ENCODE results near the gene PYROXD2. TPM values are rescaled to one million over a fixed set of nuclear protein-coding genes. Genes with fewer than 3 reads are reported as not detected.

Gene PYROXD2
- total RNA-seq, 1 experiment from 2014 or later, result 2.2 TPM

- TF ChIP-seq, protein P1, sequence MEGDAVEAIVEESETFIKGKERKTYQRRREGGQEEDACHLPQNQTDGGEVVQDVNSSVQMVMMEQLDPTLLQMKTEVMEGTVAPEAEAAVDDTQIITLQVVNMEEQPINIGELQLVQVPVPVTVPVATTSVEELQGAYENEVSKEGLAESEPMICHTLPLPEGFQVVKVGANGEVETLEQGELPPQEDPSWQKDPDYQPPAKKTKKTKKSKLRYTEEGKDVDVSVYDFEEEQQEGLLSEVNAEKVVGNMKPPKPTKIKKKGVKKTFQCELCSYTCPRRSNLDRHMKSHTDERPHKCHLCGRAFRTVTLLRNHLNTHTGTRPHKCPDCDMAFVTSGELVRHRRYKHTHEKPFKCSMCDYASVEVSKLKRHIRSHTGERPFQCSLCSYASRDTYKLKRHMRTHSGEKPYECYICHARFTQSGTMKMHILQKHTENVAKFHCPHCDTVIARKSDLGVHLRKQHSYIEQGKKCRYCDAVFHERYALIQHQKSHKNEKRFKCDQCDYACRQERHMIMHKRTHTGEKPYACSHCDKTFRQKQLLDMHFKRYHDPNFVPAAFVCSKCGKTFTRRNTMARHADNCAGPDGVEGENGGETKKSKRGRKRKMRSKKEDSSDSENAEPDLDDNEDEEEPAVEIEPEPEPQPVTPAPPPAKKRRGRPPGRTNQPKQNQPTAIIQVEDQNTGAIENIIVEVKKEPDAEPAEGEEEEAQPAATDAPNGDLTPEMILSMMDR (IDR thresholded peaks at IDR 0.05; ENCODE audit: insufficient read depth in 1 of 2, low read depth in 1 of 2, low read length in 1 of 2, severe bottlenecking in 1 of 2, unreplicated experiment in 1 of 2), result no peak
- no peak overlapping the region for H3K4me3 Mint-ChIP-seq (ENCODE audit: unreplicated experiment)
- no peaks in the 10 kb centered on the region for H3K9me3 ChIP-seq
- H3K27ac Mint-ChIP-seq (ENCODE audit: unreplicated experiment), result no peak overlapping the region
- H3K4me1 Mint-ChIP-seq (ENCODE audit: low read depth, unreplicated experiment), result no peaks in the 10 kb centered on the region
- ChIA-PET CTCF (no interaction called here), POLR2A (no interaction called here)
- no peaks in the 10 kb centered on the region for H3K36me3 Mint-ChIP-seq (ENCODE audit: insufficient read depth, unreplicated experiment)
- H3K4me1 ChIP-seq, result peaks cover 5% of the 10 kb centered on the region
- H3K4me3 ChIP-seq (ENCODE audit: low read depth, low read length), result no peak overlapping the region
- intact Hi-C loops (cut with micrococcal nuclease; ENCODE audit: unreplicated experiment), result loop anchor here (10.0 kb wide), 1 partner anchor 152 kb away; the partner anchor contains the start of gene LOXL4
- no TSS peak for BruUV-seq (replicated peaks)
- no peaks in the 10 kb centered on the region for H3K27me3 Mint-ChIP-seq (ENCODE audit: insufficient read depth, unreplicated experiment)
- no peak for DNase-seq
- H3K27me3 ChIP-seq (replicated peaks; ENCODE audit: control insufficient read depth, insufficient read depth, low read length), result no peaks in the 10 kb centered on the region
- H3K36me3 ChIP-seq (ENCODE audit: control insufficient read depth, insufficient read depth, low read length), result no peaks in the 10 kb centered on the region
- H3K9me3 Mint-ChIP-seq (ENCODE audit: unreplicated experiment), result no peaks in the 10 kb centered on the region
Measured at GRCh38 chr10:98416606-98417388, 1.8 kb upstream of the PYROXD2 start.

DNA sequence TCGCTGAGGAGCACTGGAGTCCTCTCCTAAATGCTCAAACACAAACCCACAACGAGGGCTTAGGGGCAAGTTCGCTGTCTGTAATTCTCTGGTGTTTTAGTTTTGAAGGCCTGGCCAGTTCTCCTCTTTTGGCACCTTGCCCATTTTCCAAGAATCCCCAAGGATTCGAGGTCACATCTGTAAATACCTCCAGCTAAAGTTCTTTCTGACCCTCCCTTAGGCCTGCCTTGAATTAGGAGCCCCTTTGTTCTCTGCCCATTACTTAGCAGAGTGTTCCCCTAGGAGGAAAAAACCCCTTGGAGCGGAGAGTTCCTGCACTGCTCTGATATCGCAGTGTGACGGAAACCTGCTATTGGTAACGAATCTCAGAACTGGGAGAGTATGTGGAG is 743 bp upstream of the PYROXD2 start:
- H3K27ac Mint-ChIP-seq (ENCODE audit: unreplicated experiment), result no peak overlapping the region
- peaks cover 5% of the 10 kb centered on the region for H3K4me1 ChIP-seq
- no peak for DNase-seq
- intact Hi-C loops (cut with micrococcal nuclease; ENCODE audit: unreplicated experiment), result loop anchor here (10.0 kb wide), 1 partner anchor 151 kb away; the partner anchor contains the start of gene LOXL4
- no peaks in the 10 kb centered on the region for H3K36me3 Mint-ChIP-seq (ENCODE audit: insufficient read depth, unreplicated experiment)
- H3K9me3 Mint-ChIP-seq (ENCODE audit: unreplicated experiment), result no peaks in the 10 kb centered on the region
- no TSS peak for BruUV-seq (replicated peaks)
- no peaks in the 10 kb centered on the region for H3K27me3 ChIP-seq (replicated peaks; ENCODE audit: control insufficient read depth, insufficient read depth, low read length)
- ChIA-PET POLR2A (no interaction called here), CTCF (interaction anchor here (1.4 kb wide), 1 partner anchor 9 kb away, joined by 3 read pairs; no protein-coding TSS in a partner anchor)
- no peaks in the 10 kb centered on the region for H3K27me3 Mint-ChIP-seq (ENCODE audit: insufficient read depth, unreplicated experiment)
- no peaks in the 10 kb centered on the region for H3K4me1 Mint-ChIP-seq (ENCODE audit: low read depth, unreplicated experiment)
- H3K36me3 ChIP-seq (ENCODE audit: control insufficient read depth, insufficient read depth, low read length), result no peaks in the 10 kb centered on the region
- H3K4me3 ChIP-seq (ENCODE audit: low read depth, low read length), result no peak overlapping the region
- H3K4me3 Mint-ChIP-seq (ENCODE audit: unreplicated experiment), result peak overlapping the region; percentile 83
- H3K9me3 ChIP-seq, result no peaks in the 10 kb centered on the region
- TF ChIP-seq, protein P1 (IDR thresholded peaks at IDR 0.05; ENCODE audit: insufficient read depth in 1 of 2, low read depth in 1 of 2, low read length in 1 of 2, severe bottlenecking in 1 of 2, unreplicated experiment in 1 of 2), result no peak

GRCh38 chr10:98414578-98414931 is 427 bp downstream of the PYROXD2 start:
- TF ChIP-seq, protein P1 (IDR thresholded peaks at IDR 0.05; ENCODE audit: insufficient read depth in 1 of 2, low read depth in 1 of 2, low read length in 1 of 2, severe bottlenecking in 1 of 2, unreplicated experiment in 1 of 2), result no peak
- Histone ChIP-seq H3K4me1 (peaks cover 5% of the 10 kb centered on the region), H3K27me3 (replicated peaks; ENCODE audit: control insufficient read depth, insufficient read depth, low read length) (no peaks in the 10 kb centered on the region), H3K4me3 (ENCODE audit: low read depth, low read length) (peak overlapping the region; percentile 54), H3K9me3 (no peaks in the 10 kb centered on the region), H3K36me3 (ENCODE audit: control insufficient read depth, insufficient read depth, low read length) (no peaks in the 10 kb centered on the region)
- no peaks in the 10 kb centered on the region for H3K27me3 Mint-ChIP-seq (ENCODE audit: insufficient read depth, unreplicated experiment)
- no peaks in the 10 kb centered on the region for H3K36me3 Mint-ChIP-seq (ENCODE audit: insufficient read depth, unreplicated experiment)
- CTCF ChIA-PET, result interaction anchor here (1.4 kb wide), 1 partner anchor 9 kb away, joined by 3 read pairs; no protein-coding TSS in a partner anchor
- POLR2A ChIA-PET, result no interaction called here
- no peaks in the 10 kb centered on the region for H3K9me3 Mint-ChIP-seq (ENCODE audit: unreplicated experiment)
- peak overlapping the region; percentile 83 for H3K4me3 Mint-ChIP-seq (ENCODE audit: unreplicated experiment)
- DNase-seq, result no peak
- TSS peak; percentile 53 for BruUV-seq (replicated peaks)
- peak overlapping the region; percentile 89 for H3K27ac Mint-ChIP-seq (ENCODE audit: unreplicated experiment)
- intact Hi-C loops (cut with micrococcal nuclease; ENCODE audit: unreplicated experiment), result loop anchor here (10.0 kb wide), 1 partner anchor 150 kb away; the partner anchor contains the start of gene LOXL4
- no peaks in the 10 kb centered on the region for H3K4me1 Mint-ChIP-seq (ENCODE audit: low read depth, unreplicated experiment)

Measured in Caco-2 (cell line).